ENCODE data around the gene FBXO17.

FBXO17 gene

DNA sequence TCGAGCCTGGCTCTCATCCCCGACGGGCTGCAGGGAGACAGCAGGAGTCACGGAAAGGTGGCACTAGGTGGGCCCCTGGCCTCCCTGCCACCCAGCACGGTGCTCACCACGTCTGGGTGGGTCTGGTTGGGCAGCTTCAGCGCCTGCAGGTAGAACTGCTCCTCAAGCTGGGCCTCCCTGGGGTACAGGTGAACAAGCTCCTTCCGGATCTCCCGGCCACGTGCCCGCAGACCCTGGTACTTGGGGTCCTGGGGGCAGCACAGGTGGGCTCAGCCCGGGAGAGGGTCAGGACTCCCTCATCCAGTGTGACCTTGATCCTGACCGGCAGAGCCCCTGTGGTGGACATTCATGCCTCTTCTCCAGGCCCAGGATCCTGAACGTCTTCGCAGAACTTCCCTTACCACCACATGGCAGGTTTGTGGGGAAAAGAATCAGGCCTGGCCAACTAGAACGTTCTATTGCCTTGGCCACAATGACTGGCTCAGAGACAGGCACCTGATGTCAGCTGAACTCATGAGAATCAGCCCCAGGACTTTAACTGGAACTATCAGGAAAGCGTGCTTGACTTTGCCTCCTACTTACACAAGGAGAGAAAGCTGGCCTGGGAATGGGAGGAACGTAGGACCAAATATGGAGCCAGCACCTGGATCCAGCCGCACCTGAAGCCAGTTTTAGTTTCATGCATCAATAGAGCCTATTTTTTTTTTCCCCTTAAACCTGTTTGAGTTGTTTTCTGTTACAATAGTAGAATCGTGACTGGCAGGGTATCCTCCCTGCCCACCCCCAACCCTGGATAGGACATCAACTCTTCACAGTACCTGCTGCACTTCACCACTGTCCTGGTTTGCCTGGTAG lies 53.9 kb downstream of the FBXO17 start:
- TF ChIP-seq, protein P1, sequence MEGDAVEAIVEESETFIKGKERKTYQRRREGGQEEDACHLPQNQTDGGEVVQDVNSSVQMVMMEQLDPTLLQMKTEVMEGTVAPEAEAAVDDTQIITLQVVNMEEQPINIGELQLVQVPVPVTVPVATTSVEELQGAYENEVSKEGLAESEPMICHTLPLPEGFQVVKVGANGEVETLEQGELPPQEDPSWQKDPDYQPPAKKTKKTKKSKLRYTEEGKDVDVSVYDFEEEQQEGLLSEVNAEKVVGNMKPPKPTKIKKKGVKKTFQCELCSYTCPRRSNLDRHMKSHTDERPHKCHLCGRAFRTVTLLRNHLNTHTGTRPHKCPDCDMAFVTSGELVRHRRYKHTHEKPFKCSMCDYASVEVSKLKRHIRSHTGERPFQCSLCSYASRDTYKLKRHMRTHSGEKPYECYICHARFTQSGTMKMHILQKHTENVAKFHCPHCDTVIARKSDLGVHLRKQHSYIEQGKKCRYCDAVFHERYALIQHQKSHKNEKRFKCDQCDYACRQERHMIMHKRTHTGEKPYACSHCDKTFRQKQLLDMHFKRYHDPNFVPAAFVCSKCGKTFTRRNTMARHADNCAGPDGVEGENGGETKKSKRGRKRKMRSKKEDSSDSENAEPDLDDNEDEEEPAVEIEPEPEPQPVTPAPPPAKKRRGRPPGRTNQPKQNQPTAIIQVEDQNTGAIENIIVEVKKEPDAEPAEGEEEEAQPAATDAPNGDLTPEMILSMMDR (IDR thresholded peaks at IDR 0.05; ENCODE audit: borderline replicate concordance, control extremely low read depth, extremely low read depth, insufficient read depth, missing control alignments): no peak
- in situ Hi-C loops (cut with MboI; ENCODE audit: low sequenced_read_pairs, unreplicated experiment): no loop called here

DNA sequence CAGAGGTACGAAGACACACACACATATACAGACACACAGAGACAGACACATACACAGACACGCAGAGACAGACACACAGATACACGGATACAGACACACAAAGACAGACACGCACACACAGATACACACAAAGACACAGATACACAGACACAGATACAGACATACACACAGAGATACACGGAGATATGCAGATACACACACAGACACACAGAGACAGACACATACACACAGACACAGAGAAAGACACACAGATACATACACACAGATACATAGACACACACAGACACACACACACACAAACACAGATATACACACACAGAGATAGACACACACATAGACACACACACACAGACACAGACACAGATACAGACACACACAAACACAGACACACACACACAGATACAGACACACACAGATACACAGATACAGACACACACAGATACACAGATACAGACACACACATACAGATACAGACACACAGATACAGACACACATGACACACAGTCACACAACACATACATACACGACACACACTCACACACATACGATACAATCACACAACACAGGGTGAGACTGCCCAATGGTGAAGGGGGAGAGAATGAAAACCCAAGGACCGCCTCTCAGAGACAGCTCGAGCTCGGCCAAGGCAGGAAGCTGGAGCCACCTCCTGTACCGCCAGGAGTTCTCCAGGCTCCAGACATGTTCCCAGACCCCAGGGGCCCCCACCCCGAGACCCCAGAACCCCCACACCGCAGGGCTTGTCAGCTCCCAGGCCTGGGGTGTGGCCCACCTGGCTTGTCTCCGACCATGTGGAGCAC lies 54.7 kb downstream of the FBXO17 start:
- in situ Hi-C loops (cut with MboI; ENCODE audit: low sequenced_read_pairs, unreplicated experiment): no loop called here
- TF ChIP-seq, protein P1 (IDR thresholded peaks at IDR 0.05; ENCODE audit: borderline replicate concordance, control extremely low read depth, extremely low read depth, insufficient read depth, missing control alignments): no peak

More for the DNA sequence above, 53.9 kb downstream of the FBXO17 start:
- DNase-seq (ENCODE audit: low spot score): no peak

DNA sequence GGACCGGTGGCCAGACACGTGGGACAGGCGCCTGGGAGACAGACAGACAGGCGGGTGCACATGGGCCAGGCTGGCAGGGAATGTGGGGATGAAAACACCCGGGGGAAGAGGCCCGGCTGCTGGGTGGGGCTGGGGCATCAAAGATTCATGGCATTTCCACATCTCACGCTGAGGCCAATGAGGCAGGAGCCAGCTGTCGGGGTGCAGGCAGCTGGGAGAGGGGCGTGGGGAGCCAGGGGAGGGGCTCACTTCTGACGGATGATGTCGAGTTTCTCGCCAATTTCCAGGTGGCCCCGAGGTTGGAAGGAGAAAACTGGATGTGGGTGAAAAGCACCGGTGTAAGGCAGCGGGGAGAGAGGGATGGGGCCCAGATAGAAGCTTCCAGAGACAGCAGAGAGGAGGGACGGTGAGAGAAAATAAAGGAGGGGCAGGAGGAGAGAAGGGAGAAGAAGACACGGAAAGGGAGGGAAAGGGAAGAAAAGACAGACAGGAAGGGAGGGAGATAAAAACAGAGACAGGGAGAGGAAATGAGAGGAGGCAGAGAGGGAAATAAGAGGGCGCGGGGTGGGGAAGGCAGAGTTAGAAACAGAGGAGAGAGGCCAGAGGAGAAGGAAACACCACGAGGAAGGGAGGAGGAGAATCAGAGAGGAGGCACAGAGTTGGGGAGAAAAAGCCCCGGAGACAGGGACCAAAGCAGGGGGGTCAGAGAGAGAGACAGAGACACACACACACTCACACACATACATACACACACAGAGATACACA lies 55.5 kb downstream of the FBXO17 start:
- DNase-seq (ENCODE audit: low spot score): no peak
- in situ Hi-C loops (cut with MboI; ENCODE audit: low sequenced_read_pairs, unreplicated experiment): no loop called here
- TF ChIP-seq, protein P1 (IDR thresholded peaks at IDR 0.05; ENCODE audit: borderline replicate concordance, control extremely low read depth, extremely low read depth, insufficient read depth, missing control alignments): no peak

More for the DNA sequence above, 54.7 kb downstream of the FBXO17 start:
- DNase-seq (ENCODE audit: low spot score): no peak

DNA sequence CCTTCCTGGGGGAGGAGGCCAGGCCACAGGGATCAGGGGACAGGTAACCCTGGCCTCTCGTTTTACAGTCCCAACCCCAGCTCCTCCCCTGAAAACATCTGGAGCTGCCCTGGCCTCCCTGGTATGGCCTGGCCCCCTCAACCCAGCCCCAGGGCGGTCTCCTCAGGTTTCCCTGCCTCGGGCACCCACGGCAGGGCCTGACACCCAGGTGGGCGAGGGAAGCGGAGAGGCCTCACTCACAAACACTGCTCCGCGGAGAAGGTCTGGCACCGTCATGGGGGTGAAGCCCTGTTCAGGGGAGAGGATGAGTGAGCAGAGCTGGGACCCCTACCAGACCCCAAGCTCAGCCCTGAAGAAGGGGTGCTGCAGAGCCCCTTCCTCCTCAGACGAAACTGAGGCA lies 57.0 kb downstream of the FBXO17 start:
- no peak for DNase-seq (ENCODE audit: low spot score)
- TF ChIP-seq, protein P1 (IDR thresholded peaks at IDR 0.05; ENCODE audit: borderline replicate concordance, control extremely low read depth, extremely low read depth, insufficient read depth, missing control alignments): no peak
- in situ Hi-C loops (cut with MboI; ENCODE audit: low sequenced_read_pairs, unreplicated experiment): no loop called here

DNA sequence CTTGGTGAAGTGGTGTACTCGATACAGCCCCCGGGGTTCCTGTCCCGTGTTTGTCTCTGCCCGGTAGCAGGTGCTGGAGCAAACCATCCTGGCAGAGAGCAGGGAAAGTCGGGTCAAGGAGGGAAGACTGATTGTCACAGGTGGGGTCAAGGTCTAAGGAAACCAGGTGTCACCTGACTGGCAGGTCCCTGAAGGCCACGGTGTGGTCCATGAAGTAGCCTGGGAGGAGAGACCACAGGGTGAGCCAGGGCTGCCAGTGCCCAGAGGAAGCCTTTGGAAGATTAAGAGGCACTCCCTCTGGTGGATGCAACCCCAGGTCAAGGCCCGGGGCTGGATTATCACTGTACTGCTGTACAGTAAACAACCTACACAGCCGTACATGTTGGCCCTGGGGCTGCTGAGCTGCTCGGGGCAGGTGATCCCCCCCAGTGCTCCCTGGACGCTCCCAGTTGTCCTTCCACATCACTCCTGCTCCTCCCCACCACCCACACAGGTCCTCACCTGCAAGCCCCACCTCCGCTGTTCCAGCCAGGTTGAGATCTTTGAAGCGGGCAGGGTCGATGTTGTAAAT lies 57.5 kb downstream of the FBXO17 start:
- in situ Hi-C loops (cut with MboI; ENCODE audit: low sequenced_read_pairs, unreplicated experiment): no loop called here
- no peak for DNase-seq (ENCODE audit: low spot score)
- TF ChIP-seq, protein P1 (IDR thresholded peaks at IDR 0.05; ENCODE audit: borderline replicate concordance, control extremely low read depth, extremely low read depth, insufficient read depth, missing control alignments): no peak

DNA sequence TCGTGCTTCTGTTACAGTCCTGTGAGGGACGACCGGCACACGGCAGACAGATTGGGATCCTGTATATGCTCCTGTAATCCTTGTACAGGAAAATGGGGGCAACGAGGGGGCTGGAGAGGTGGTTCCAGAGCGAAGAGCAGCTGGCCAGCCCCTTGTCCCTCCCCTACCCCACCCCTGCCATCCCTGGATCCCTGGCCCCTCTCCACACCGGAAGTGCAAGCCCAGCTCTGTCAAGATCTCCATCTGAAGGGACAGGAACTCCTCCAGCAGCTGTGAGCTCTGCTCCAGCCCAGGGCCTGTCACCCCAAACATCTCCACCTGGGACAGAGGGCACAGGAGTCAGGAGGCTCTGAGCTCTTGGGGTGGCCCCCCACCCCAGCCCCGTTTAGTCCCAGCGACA lies 58.0 kb downstream of the FBXO17 start:
- in situ Hi-C loops (cut with MboI; ENCODE audit: low sequenced_read_pairs, unreplicated experiment): no loop called here
- TF ChIP-seq, protein P1 (IDR thresholded peaks at IDR 0.05; ENCODE audit: borderline replicate concordance, control extremely low read depth, extremely low read depth, insufficient read depth, missing control alignments): no peak
- DNase-seq (ENCODE audit: low spot score): no peak

Data from GM13976 (cell line).